Left forelimb (tissue), 1 donor: ENCODE data around the gene RPS18.
A peak's percentile ranks its signal among the peaks of the same experiment; 100 is the strongest.

ENCODE experiments used
- DNase-seq: peaks from one replicate; pipeline ENCODE4 v3.0.0-alpha.2; 2018; ENCODE audit warnings: low spot score

RPS18 gene

GRCh38 chr6:33314943-33315792, 43.3 kb downstream of the RPS18 start:
- DNase-seq: no peak

DNA sequence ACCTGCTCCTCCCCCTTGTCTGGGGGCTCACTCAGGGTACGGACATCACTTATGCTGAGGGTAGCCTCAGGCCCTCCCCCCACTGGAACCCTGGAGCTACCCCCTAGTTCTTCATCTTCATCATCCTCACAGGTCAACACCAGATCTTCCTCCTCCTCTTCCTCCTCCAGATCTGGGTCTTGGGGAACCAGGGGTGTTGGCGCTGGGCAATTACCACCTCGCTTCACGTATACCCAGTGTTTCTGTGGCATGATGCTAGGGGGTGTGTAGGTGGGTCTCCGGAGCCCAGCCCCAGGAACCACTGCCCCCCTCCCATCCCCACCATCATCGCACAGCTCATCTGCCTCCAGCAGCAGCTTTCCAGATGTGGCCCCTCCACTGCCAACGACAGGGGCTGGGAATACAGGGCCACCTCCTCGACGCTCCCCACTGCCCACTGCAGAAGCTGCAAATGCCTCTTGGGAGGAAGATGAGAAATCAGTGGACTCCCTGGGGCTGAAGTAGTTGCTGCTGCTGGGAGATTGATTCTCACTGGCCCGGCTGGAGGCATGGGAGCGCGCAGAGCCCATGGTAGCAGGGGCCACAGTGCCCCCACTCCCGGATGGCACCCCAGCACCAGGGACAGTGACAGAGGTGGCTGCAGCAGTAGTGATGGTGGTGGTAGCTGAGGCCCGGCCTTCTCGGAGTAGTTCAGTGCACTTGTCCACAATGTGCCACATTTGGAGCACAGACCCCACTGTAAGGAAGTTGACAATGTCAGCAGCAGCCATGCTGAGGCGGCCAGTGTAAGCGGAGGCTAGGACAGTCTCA, 44.1 kb downstream of the RPS18 start:
- DNase-seq: no peak

DNA sequence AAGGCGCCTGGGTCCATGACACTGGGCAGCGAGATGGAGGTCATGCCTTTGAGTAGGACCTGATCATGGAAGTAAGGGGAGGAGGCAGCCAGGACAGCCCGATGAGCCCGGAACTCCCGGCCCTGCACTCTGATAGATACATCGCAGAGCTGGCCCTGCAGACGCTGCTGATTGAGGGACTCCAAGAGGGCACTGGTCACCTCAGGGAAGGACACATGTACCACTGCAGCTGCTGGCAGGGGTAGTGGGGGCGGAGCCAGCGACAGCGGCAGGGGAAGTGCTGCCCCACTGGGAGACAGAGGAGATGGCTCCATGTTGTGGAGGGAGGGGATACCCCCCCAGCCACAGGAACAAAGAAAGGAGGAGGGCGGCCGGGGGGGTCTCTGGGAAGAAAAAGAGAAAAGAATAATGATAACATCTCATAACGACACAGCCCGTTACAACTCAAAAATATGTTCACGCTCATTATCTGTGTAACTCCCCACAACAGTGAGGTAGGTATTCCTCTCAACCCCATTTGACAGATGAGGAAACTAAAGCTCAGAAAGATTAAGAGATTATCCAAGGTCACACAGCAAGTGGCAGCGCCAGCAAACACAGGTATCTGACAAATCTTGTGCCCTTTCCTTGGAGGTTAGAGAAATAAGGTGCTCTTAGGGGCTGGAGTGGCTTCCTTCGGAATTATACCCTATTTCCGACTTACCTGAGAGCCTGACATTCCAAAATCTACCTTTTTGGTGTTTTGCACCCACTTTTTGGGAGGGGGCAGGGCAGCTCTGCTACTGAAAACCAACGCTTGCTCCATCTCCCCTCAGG, 44.9 kb downstream of the RPS18 start:
- no peak for DNase-seq

DNA sequence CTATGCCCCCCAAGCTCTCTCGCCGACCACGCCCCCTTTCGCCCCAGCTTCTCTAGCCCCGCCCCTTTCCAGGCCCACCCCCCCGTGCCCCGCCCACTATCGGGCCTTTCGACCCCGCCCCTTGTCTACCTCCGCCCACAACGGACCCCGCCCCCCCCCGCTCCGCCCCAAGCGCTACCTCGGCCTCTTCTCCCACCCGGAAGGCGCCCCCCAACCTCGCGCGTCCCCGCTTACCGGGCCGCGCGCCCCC, 45.5 kb downstream of the RPS18 start:
- DNase-seq: no peak

DNA sequence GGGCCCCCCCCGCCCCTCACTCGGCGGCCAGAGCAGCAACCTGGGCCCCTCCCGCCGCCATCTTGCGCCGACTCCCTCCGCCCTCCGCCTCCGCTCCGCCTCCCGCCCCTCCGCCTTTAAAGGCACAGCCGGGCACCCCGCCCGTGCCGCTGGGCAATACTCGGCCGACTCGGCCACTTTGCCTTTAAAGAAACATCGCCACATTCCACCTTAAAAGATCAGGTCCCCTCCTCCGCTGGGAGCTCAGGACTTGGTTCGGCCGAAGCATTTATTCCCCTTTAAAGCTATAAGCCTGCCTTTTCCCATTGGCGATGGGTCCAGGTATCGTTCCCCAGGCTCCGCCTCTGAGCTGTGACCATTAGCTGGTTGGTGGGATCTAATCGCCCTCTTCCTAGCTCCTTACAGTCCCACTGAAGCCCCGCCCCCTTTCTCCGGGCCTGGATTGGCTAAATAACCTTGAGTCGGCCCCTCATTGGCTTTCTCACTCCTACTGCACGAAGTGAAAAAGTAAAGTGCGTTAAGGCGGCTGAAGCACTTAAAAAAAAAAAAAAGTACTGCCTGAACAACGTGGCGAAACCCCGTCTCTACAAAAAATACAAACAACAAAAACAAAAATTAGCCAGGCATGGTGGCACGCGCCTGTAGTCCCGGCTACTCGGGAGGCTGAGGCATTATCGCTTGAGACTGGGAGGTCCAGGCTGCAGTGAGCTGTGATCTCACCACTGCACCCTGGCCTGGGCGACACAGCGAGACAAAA, 46.0 kb downstream of the RPS18 start, which contains the start of gene ZBTB22:
Gene ZBTB22 (minus strand): TSS at position 76 of the 757 bp plus-strand sequence. CDS start 828 bp downstream, outside the sequence.
- peak; percentile 97 for DNase-seq

DNA sequence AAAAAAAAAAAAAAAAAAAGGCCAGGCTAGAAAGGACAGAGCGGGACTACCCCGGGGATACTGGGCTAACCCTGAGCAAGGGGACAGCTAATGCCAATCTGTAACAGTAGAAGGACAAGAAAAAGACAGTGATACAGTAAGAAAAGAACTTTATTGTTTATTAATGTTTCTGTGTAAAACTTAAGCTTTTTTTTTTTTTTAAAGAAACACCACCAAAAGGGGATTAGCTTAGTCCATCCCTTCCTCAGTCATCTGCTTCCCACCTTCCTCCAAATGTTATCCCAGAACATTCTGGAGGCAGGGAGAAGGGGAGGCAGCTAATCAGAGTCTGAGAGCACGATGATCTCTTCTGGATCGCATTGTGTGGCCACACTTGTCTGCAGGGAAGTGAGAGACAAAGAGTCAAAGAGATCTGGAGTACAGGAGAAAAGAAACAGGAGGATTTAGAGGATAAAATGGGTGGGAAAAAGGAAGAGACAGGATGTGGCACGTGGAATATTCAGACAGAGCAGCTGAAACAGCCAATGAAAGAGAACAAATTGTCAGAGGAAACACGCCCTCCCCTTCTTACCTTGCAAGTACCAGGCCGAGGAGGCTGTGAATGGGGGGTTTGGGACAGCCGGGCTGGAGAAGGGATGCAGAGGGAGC, 46.7 kb downstream of the RPS18 start:
- no peak for DNase-seq

- DNase-seq: no peak
Measured at GRCh38 chr6:33319939-33320314, 48.1 kb downstream of the RPS18 start.

DNA sequence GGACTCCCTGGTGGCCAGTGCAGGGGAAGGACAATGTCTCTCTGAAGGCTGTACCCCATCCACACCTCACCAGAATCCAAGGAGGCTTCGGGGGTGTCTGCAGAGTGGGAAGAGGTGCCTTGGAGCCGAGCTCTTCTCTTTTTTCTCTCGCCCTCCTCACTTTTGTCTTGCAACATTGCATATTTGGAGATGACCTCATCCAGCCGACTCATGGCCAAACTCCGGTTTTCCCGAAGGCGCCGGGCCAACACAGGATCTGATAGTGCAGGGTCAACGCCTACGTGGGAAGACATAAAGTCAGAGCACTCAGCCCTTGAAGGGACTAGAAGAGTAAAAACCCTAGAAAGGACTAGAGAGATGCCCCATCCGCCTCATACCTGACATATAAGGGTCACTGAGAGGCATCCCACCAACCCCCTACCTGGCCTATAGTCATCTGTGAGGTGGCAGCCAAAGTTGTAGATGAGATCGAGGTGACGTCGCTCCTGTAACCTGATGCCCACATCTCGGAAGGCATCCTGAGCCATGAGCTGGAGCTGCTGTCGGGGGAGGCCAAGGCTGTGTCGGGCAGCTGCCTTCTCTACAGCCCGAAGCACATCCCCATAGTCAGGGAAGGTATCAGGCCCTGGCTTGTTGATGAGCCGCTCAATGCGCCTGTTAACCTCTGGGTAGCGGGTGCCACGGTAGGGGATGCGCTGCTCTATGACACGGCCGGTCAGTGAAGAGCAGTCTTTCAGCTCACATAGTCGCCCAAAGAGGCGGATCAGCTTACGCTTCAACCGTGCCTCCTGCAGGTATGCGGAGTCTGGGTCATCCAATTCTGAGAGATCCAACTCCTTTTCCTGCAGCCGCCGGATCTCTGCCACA, 48.7 kb downstream of the RPS18 start:
- DNase-seq: no peak

- no peak for DNase-seq
Measured at GRCh38 chr6:33321227-33321626, 49.4 kb downstream of the RPS18 start.

DNA sequence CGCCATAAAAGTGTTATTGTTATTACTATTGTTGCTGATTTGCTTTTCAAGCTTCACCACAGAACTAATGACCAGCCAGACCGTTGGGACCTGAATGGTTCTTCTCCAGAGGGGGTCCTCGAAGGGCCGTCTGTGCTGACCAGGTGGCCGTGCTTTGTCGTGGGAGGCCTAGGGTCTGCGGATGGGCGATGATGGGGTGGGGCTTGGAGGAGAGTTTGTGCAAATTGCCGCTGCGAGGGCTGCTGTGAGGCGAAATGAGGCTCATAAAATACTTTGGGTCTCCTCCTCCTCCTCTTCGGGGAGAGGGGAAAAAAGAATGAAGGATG, 51.7 kb downstream of the RPS18 start:
- DNase-seq: no peak

DNA sequence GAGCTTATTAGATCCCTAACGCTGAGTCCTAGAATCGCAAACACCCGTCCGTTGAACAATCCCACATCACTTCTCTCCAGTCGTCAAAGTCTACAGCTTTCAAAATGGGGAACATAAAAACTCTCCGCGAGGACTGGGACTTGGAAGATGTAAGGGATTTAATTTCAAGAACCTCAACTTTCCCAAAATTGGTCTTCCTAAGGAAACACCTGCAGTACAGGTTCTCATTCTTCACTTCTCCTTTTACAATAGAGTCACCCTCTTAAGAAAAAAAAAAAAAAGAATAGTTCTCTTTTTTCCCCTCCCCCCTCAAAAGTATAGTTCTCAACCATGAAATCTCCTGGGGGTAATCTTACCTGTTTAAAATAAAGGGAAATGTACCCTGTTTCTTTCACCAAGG, 52.2 kb downstream of the RPS18 start:
- no peak for DNase-seq
